Smooth muscle cell (in vitro differentiated cells): ENCODE data around the gene CYP2J2. TPM values are rescaled to one million over a fixed set of nuclear protein-coding genes. Genes with fewer than 3 reads are reported as not detected.

Source experiments
- DNase-seq: peaks from one replicate; lab custom pipeline; 2025; ENCODE audit not compliant: unreplicated experiment; lab: John Stamatoyannopoulos, UW
- H2AFZ ChIP-seq: fragments of 200-600 bp; sonication (generic); 2 replicates; pipeline ENCODE4 v1.6.0; 2016; ENCODE audit warnings: antibody characterized with exemption, low read depth, mild to moderate bottlenecking
- H3F3A ChIP-seq: fragments of 200-600 bp; sonication (generic); 2 replicates; pipeline ENCODE4 v1.6.0; 2017; ENCODE audit warnings: antibody characterized with exemption, low read depth
- H3K27ac ChIP-seq: fragments of 200-600 bp; sonication (generic); 2 replicates; pipeline ENCODE4 v1.5.1; 2016; ENCODE audit warnings: low read depth, mild to moderate bottlenecking
- H3K27me3 ChIP-seq: fragments of 200-600 bp; sonication (generic); 2 replicates; pipeline ENCODE4 v1.6.1; 2016; ENCODE audit warnings: low read depth, mild to moderate bottlenecking
- H3K36me3 ChIP-seq: fragments of 200-600 bp; sonication (generic); 2 replicates; pipeline ENCODE4 v1.5.1; 2016; ENCODE audit warnings: low read depth
- H3K4me1 ChIP-seq: fragments of 200-600 bp; sonication (generic); 2 replicates; pipeline ENCODE4 v1.5.1; 2016; ENCODE audit warnings: low read depth
- H3K4me2 ChIP-seq: fragments of 200-600 bp; sonication (generic); 2 replicates; pipeline ENCODE4 v1.6.0; 2016; ENCODE audit warnings: mild to moderate bottlenecking
- H3K4me3 ChIP-seq: fragments of 200-600 bp; sonication (generic); 2 replicates; pipeline ENCODE4 v1.5.1; 2016; ENCODE audit warnings: mild to moderate bottlenecking
- H3K79me2 ChIP-seq: fragments of 200-600 bp; sonication (generic); 2 replicates; pipeline ENCODE4 v1.6.0; 2016; ENCODE audit warnings: low read depth, mild to moderate bottlenecking
- H3K9ac ChIP-seq: fragments of 200-600 bp; sonication (generic); 2 replicates; pipeline ENCODE4 v1.6.0; 2016; ENCODE audit warnings: low read depth
- H3K9me3 ChIP-seq: fragments of 200-600 bp; sonication (generic); replicated peaks from 2 replicates; pipeline ENCODE4 v1.5.1; 2016; ENCODE audit warnings: low read depth
- H4K20me1 ChIP-seq: fragments of 200-600 bp; sonication (generic); 2 replicates; pipeline ENCODE4 v1.6.0; 2016; ENCODE audit warnings: low read depth
- WGBS: methylation state at CpG from one replicate; pipeline ENCODE4 v1.1.7; 2016; ENCODE audit warnings: low lambda C conversion rate; 5-methylcytosine and 5-hydroxymethylcytosine counted together
- polyA plus RNA-seq: library from polyadenylated mRNA; unstranded; fragments of >200 nt; fragmentation: Nextera tagmentation; extraction: Ambion mirVana; gene quantifications from 2 replicates; pipeline ENCODE4 v1.2.1, GENCODE V29; 2016
- total RNA-seq: library from RNA; depleted of rRNA; stranded (reverse); fragments of >200 nt; gene quantifications from 2 replicates; pipeline ENCODE4 v1.2.3, GENCODE V29; 2014
- TF ChIP-seq, protein P1 (sequence below): fragments of 200-600 bp; sonication (generic); IDR thresholded peaks from 2 replicates; pipeline ENCODE4 v1.5.1; 2017; ENCODE audit warnings: borderline replicate concordance, mild to moderate bottlenecking, antibody characterized with exemption; ENCODE audit not compliant: insufficient read depth, poor library complexity, severe bottlenecking

CYP2J2 gene
- total and polyA plus RNA-seq, 2 experiments from 2014 or later, result 1.7 to 2.5 TPM

DNA sequence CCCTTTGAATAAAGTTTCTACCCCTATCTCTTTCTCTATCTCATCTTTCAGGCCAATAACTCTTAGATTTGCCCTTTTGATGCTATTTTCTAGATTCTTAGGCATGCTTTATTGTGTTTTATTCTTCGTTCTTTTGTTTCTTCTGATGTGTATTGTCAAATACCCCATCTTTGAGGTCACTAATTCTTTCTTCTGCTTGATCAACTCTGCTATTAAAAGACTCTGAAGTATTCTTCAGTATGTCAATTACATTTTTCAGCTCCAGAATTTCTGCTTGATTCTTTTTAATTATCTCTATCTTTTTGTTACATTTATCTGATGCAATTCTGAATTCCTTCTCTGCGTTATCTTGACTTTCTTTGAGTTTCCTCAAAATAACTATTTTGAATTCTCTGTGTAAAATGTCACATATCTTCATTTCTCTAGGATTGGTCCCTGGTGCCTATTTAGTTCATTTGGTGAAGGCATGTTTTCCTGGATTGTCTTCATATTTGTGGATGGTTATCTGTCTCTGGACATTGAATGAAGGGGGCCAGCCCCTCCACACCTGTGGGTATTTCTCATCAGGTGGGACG, 11.2 kb upstream of the CYP2J2 start:
- Histone ChIP-seq H3K4me3 (no peak overlapping the region), H3K4me1 (no peaks in the 10 kb centered on the region), H4K20me1 (no peaks in the 10 kb centered on the region), H3K27me3 (no peaks in the 10 kb centered on the region), H3K27ac (no peak overlapping the region), H2AFZ (no peak overlapping the region), H3K79me2 (no peaks in the 10 kb centered on the region), H3K4me2 (no peak overlapping the region), H3K9me3 (no peaks in the 10 kb centered on the region), H3K9ac (no peak overlapping the region), H3F3A (no peaks in the 10 kb centered on the region), H3K36me3 (no peaks in the 10 kb centered on the region)
- TF ChIP-seq, protein P1, sequence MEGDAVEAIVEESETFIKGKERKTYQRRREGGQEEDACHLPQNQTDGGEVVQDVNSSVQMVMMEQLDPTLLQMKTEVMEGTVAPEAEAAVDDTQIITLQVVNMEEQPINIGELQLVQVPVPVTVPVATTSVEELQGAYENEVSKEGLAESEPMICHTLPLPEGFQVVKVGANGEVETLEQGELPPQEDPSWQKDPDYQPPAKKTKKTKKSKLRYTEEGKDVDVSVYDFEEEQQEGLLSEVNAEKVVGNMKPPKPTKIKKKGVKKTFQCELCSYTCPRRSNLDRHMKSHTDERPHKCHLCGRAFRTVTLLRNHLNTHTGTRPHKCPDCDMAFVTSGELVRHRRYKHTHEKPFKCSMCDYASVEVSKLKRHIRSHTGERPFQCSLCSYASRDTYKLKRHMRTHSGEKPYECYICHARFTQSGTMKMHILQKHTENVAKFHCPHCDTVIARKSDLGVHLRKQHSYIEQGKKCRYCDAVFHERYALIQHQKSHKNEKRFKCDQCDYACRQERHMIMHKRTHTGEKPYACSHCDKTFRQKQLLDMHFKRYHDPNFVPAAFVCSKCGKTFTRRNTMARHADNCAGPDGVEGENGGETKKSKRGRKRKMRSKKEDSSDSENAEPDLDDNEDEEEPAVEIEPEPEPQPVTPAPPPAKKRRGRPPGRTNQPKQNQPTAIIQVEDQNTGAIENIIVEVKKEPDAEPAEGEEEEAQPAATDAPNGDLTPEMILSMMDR, result no peak
- no peak for DNase-seq
- 91% methylated on average over 3 of the region's 3 CpGs for WGBS

DNA sequence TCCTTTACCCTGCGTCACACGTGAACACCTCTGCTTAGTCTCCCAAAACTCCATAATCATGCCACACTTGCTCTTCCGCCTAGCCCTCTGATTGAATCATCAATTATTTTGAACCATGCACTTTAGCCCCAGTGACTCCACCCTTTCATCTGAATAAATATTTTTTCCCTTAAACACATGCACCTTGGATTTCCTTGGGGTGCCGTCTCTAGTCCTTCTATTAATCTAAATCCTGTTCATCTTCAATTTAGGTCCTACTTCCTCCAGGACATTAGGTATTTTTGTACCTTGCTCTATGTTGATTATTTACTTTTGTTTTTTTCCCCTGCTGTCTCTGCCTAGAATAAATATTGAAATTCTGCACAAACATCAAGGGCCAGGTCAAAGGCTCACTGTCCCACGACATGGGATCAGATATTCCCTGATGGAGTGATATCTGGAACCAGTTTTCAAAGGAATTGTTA, 9.8 kb upstream of the CYP2J2 start:
- Histone ChIP-seq H3K79me2 (no peaks in the 10 kb centered on the region), H3K4me3 (no peak overlapping the region), H3K27ac (no peak overlapping the region), H3F3A (no peaks in the 10 kb centered on the region), H2AFZ (no peak overlapping the region), H3K4me2 (no peak overlapping the region), H4K20me1 (no peaks in the 10 kb centered on the region), H3K27me3 (no peaks in the 10 kb centered on the region), H3K4me1 (no peaks in the 10 kb centered on the region), H3K36me3 (no peaks in the 10 kb centered on the region), H3K9ac (no peak overlapping the region), H3K9me3 (no peaks in the 10 kb centered on the region)
- 82% methylated on average over 5 of the region's 5 CpGs for WGBS
- no peak for DNase-seq
- TF ChIP-seq, protein P1, result no peak

DNA sequence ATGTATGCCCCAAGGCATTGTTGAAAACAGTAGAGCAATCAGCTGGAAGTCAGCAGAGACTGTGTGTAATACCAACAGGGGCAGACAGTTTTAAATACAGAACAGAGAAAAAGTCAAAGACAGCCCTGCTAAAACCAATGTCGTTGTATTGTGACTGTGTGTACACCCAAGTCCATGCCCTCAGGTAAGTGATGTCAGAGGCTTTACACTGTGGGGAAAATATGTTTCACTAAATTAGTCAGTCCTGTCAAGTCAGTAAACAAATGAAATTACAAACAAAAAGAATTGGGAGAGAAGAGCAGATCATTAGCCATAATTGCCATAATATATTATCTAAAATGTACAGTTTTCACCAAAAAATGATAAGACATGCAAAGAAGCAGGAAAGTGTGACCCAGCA, 2.4 kb upstream of the CYP2J2 start:
- WGBS, result 55% methylated on average over 1 of the region's 1 CpG
- no peaks in the 10 kb centered on the region for H3K36me3 ChIP-seq
- H3K27me3 ChIP-seq, result peaks cover 22% of the 10 kb centered on the region
- H3K27ac ChIP-seq, result no peak overlapping the region
- peaks cover 10% of the 10 kb centered on the region for H3K4me1 ChIP-seq
- peaks cover 5% of the 10 kb centered on the region for H3K9me3 ChIP-seq
- H3K9ac ChIP-seq, result no peak overlapping the region
- TF ChIP-seq, protein P1, result no peak
- no peak for DNase-seq
- no peaks in the 10 kb centered on the region for H3K79me2 ChIP-seq
- H3K4me3 ChIP-seq, result no peak overlapping the region
- H3F3A ChIP-seq, result no peaks in the 10 kb centered on the region
- no peak overlapping the region for H3K4me2 ChIP-seq
- H4K20me1 ChIP-seq, result no peaks in the 10 kb centered on the region
- no peak overlapping the region for H2AFZ ChIP-seq

DNA sequence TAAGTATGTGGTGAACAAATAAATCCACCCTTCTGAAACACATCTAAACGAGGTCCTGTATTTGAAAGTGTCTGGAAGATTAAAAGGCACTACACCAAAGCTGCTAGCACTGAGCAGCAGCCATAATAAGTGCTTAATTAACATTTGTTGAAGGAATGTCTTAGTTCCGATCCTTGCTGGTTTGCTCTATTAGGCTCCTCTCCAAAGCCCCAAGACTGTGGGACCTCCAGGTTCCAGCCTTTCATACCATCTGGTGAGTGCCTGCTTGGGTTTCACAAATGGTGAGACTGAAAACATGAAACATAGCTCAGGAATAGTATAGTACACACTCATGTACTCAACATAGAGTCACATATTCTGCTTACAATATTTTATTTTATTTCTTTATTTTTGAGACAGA, 640 bp upstream of the CYP2J2 start:
- DNase-seq, result no peak
- no peaks in the 10 kb centered on the region for H3K79me2 ChIP-seq
- H4K20me1 ChIP-seq, result no peaks in the 10 kb centered on the region
- TF ChIP-seq, protein P1, result no peak
- no peak overlapping the region for H3K9ac ChIP-seq
- peaks cover 5% of the 10 kb centered on the region for H3K9me3 ChIP-seq
- WGBS, result 56% methylated on average over 2 of the region's 2 CpGs
- H3K4me1 ChIP-seq, result peaks cover 10% of the 10 kb centered on the region
- peak overlapping the region; percentile 55 for H3K4me3 ChIP-seq
- peak overlapping the region; percentile 92 for H3K4me2 ChIP-seq
- H3K27ac ChIP-seq, result no peak overlapping the region
- H2AFZ ChIP-seq, result peak overlapping the region; percentile 97
- H3K27me3 ChIP-seq, result peaks cover 22% of the 10 kb centered on the region
- H3F3A ChIP-seq, result no peaks in the 10 kb centered on the region
- H3K36me3 ChIP-seq, result no peaks in the 10 kb centered on the region
